K562 (cell line): ENCODE data around the gene OSCP1. TPM values are rescaled to one million over a fixed set of nuclear protein-coding genes. Genes with fewer than 3 reads are reported as not detected.

Experiments used
- BRD9 ChIP-seq: fragments of 450-650 bp; IDR thresholded peaks from 2 replicates; pipeline ENCODE4 v1.6.1; 2018; ENCODE audit warnings: low read depth; ENCODE audit not compliant: partially characterized antibody
- DMBX1 ChIP-seq: fragments of 250-450 bp; sonication (Bioruptor Pico); IDR thresholded peaks from 2 replicates; pipeline ENCODE4 v1.8.0; 2022; ENCODE audit warnings: inconsistent platforms, mild to moderate bottlenecking, moderate library complexity, borderline replicate concordance
- ELF4 ChIP-seq: fragments of 450-650 bp; formaldehyde crosslinking; IDR thresholded peaks from 2 replicates; pipeline ENCODE4 v1.4.0; 2022; ENCODE audit warnings: missing genetic modification characterization
- ETS2 ChIP-seq: IDR thresholded peaks from 2 replicates; pipeline ENCODE4 v1.6.1; 2016; ENCODE audit warnings: borderline replicate concordance, missing genetic modification characterization, mild to moderate bottlenecking, moderate library complexity, missing compliant biosample characterization; ENCODE audit not compliant: poor library complexity, severe bottlenecking
- OTX1 ChIP-seq: fragments of 450-650 bp; formaldehyde crosslinking; IDR thresholded peaks from 2 replicates; pipeline ENCODE4 v1.4.0; 2022; ENCODE audit warnings: mild to moderate bottlenecking
- PBX2 ChIP-seq, 2 experiments: IDR thresholded peaks in 1 of 2; conservative IDR thresholded peaks in 1 of 2; 2 replicates each; pipeline ENCODE4 v1.6.1; 2016; ENCODE audit warnings: low read depth in 2 of 2, mild to moderate bottlenecking in 1 of 2, missing compliant biosample characterization in 1 of 2, missing genetic modification characterization in 1 of 2, moderate library complexity in 1 of 2
- POLR2B ChIP-seq: fragments of 450-650 bp; IDR thresholded peaks from 2 replicates; pipeline ENCODE4 v1.6.1; 2018; ENCODE audit warnings: low read depth; ENCODE audit not compliant: partially characterized antibody
- STAT5A ChIP-seq: IDR thresholded peaks from 2 replicates; pipeline ENCODE4 v1.6.1; 2012; ENCODE audit warnings: low read length, inconsistent platforms, borderline replicate concordance
- U2AF2 ChIP-seq: fragments of 200-400 bp; formaldehyde crosslinking; optimal IDR thresholded peaks from 2 replicates; pipeline ENCODE3; 2017; ENCODE audit warnings: low read depth, mild to moderate bottlenecking, low read length
- ZNF263 ChIP-seq: sonication (generic); formaldehyde crosslinking; IDR thresholded peaks from 2 replicates; pipeline ENCODE4 v1.8.0; 2022; ENCODE audit warnings: mild to moderate bottlenecking, missing genetic modification reagents, borderline replicate concordance
- ZNF280B ChIP-seq: fragments of 250-450 bp; sonication (Bioruptor Pico); IDR thresholded peaks from 2 replicates; pipeline ENCODE4 v1.5.1; 2021; ENCODE audit warnings: mild to moderate bottlenecking
- ZNF609 ChIP-seq: sonication (generic); formaldehyde crosslinking; IDR thresholded peaks from 2 replicates; pipeline ENCODE4 v1.8.1; 2023; ENCODE audit warnings: missing genetic modification reagents, mild to moderate bottlenecking, borderline replicate concordance
- polyA plus RNA-seq, 8 experiments: library from polyadenylated mRNA; depleted of rRNA in 4 of 8; stranded (reverse) in 5 of 8; unstranded in 3 of 8; fragments of >200 nt; fragmentation: Nextera tagmentation in 2 of 8; fragmentation: Illumina TruSeq in 1 of 8; extraction: Ambion mirVana in 2 of 8; extraction: Trizol in 1 of 8; gene quantifications; 2 replicates each; pipeline versions ENCODE4 v1.2.1 to v1.2.3, GENCODE V29; 2011 to 2014; ENCODE audit warnings: inconsistent platforms in 1 of 8, missing spikeins in 1 of 8
- total RNA-seq, 7 experiments: library from RNA; depleted of rRNA in 6 of 7; stranded (reverse); fragments of >200 nt in 6 of 7; fragmentation: Illumina TruSeq in 2 of 7; extraction: Trizol in 2 of 7; gene quantifications; 2 replicates each; pipeline versions ENCODE4 v1.2.1 to v1.2.3, GENCODE V29; 2011 to 2021; ENCODE audit warnings: low replicate concordance in 1 of 7
- TF ChIP-seq, protein P1 (sequence below): fragments of 450-650 bp; conservative IDR thresholded peaks from 2 replicates; pipeline ENCODE4 v1.6.1; 2016; ENCODE audit warnings: missing genetic modification characterization, low read depth, mild to moderate bottlenecking, control low read depth, missing compliant biosample characterization
- TF ChIP-seq, protein P2 (sequence below): sonication (generic); formaldehyde crosslinking; IDR thresholded peaks from 2 replicates; pipeline ENCODE4 v1.9.0; 2022; ENCODE audit warnings: mild to moderate bottlenecking, missing genetic modification reagents

The OSCP1 gene
- total and polyA plus RNA-seq, 9 of the 15 experiments (the other 6 are each of a cell fraction or from before 2014, with no cell fraction given), result 0.15 to 0.40 (median 0.33) TPM; not detected in 5

DNA sequence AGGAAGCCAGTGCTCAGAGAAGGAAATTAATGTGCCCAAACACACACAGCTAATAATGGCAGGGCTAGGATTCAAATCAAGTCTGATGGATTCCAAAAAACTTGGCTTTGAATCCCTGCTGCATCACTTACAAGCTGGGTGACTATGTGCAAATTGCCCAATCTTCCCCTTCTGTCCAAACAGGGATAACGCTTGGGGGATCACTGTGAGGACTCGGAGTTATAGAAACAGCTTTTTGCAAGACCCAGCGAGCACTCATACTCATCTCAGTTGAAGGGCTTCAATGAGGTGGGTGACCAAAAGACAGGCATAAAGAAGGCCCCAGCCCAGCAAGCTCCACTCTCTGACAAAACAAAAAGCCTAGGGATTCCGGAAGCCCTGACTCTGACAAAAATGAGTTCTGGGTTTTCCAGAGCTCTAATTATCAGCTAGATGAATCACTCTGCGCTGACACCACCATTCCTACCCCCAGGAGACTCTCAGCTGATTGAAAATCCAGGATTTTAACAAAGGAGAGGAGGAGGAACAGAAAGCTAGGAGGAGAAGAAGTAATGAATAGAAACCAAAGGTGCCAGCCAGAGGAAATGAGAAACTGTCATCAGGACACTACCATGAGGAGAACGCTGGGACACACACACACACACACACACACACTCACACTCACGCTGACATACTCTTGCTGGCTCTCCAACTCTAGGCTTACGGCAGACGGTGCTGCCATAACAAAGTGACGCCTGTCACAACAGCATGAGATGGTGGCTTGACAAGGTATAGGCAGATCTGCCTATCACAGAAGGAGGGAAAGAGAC is 62.9 kb downstream of the OSCP1 start (continued):
- peak; percentile 70; the same call in 1 of the 2 replicates for TF ChIP-seq OTX1 (CRISPR knock-in tag)
- 0 out of 2 replicates have a peak, but pooled peaks have one; percentile 20 for TF ChIP-seq ZNF263 (CRISPR knock-in tag)
- TF ChIP-seq BRD9, result peak; percentile 48
- TF ChIP-seq, protein P1, sequence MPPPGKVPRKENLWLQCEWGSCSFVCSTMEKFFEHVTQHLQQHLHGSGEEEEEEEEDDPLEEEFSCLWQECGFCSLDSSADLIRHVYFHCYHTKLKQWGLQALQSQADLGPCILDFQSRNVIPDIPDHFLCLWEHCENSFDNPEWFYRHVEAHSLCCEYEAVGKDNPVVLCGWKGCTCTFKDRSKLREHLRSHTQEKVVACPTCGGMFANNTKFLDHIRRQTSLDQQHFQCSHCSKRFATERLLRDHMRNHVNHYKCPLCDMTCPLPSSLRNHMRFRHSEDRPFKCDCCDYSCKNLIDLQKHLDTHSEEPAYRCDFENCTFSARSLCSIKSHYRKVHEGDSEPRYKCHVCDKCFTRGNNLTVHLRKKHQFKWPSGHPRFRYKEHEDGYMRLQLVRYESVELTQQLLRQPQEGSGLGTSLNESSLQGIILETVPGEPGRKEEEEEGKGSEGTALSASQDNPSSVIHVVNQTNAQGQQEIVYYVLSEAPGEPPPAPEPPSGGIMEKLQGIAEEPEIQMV (tag), result peak; percentile 17; the same call in 1 of the 2 replicates
- TF ChIP-seq ZNF609 (CRISPR knock-in tag), result no peak
- no peak for TF ChIP-seq POLR2B
- TF ChIP-seq, protein P2, sequence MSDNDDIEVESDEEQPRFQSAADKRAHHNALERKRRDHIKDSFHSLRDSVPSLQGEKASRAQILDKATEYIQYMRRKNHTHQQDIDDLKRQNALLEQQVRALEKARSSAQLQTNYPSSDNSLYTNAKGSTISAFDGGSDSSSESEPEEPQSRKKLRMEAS, result peak; percentile 46
- no peak for TF ChIP-seq PBX2 (CRISPR knock-in tag; IDR thresholded peaks at IDR 0.05; ENCODE audit: low read depth)
- peak; percentile 42 for TF ChIP-seq PBX2 (tag; conservative IDR thresholded peaks at IDR 0.05; ENCODE audit: low read depth)
- TF ChIP-seq U2AF2, result no peak
- 0 out of 2 replicates have a peak, but pooled peaks have one; percentile 8 for TF ChIP-seq ZNF280B (CRISPR knock-in tag)
- no peak for TF ChIP-seq ETS2 (tag)
- peak; percentile 83 for TF ChIP-seq ELF4 (CRISPR knock-in tag)
- TF ChIP-seq DMBX1 (CRISPR knock-in tag), result peak; percentile 88
- TF ChIP-seq STAT5A, result peak; percentile 7; the same call in 1 of the 2 replicates
